GM19099 (cell line): ENCODE measurements around the gene NIT1.

Source experiments
- POLR2A ChIP-seq: IDR thresholded peaks from 3 replicates; pipeline ENCODE4 v1.6.1; 2011; ENCODE audit warnings: low read depth; ENCODE audit not compliant: insufficient read length; ENCODE audit errors: extremely low read depth

NIT1 gene

GRCh38 chr1:161091796-161092507, 26.0 kb upstream of the NIT1 start:
- TF ChIP-seq POLR2A: no peak

GRCh38 chr1:161092621-161093028, 25.3 kb upstream of the NIT1 start:
- no peak for TF ChIP-seq POLR2A

- no peak for TF ChIP-seq POLR2A
These were observed 23.4 kb upstream of the NIT1 start for GRCh38 chr1:161094481-161094880.

GRCh38 chr1:161095230-161095629, 22.7 kb upstream of the NIT1 start:
- TF ChIP-seq POLR2A: no peak

- no peak for TF ChIP-seq POLR2A
These were observed 21.9 kb upstream of the NIT1 start for GRCh38 chr1:161096015-161096414.

GRCh38 chr1:161096530-161096929, 21.4 kb upstream of the NIT1 start:
- no peak for TF ChIP-seq POLR2A

GRCh38 chr1:161098210-161099068, 19.5 kb upstream of the NIT1 start, which contains the start of gene KLHDC9:
KLHDC9 (plus strand) TSS chr1:161098361; CDS start chr1:161098536, 175 bp downstream.
- TF ChIP-seq POLR2A: peak; percentile 43

GRCh38 chr1:161099090-161099802, 18.7 kb upstream of the NIT1 start:
- TF ChIP-seq POLR2A: no peak

- no peak for TF ChIP-seq POLR2A
These were observed 17.3 kb upstream of the NIT1 start for GRCh38 chr1:161100556-161100955.

GRCh38 chr1:161106431-161106830, 11.5 kb upstream of the NIT1 start:
- no peak for TF ChIP-seq POLR2A

- no peak for TF ChIP-seq POLR2A
These were observed 6.8 kb upstream of the NIT1 start for GRCh38 chr1:161111117-161111516.

GRCh38 chr1:161111527-161111926, 6.4 kb upstream of the NIT1 start:
- no peak for TF ChIP-seq POLR2A

GRCh38 chr1:161113915-161114314, 4.0 kb upstream of the NIT1 start:
- TF ChIP-seq POLR2A: no peak

GRCh38 chr1:161114556-161114955, 3.3 kb upstream of the NIT1 start:
- TF ChIP-seq POLR2A: no peak

- TF ChIP-seq POLR2A: no peak
These were observed 2.7 kb upstream of the NIT1 start for GRCh38 chr1:161115132-161115711.
